ENCODE data around the gene MTFP1. TPM values are rescaled to one million over a fixed set of nuclear protein-coding genes. Genes with fewer than 3 reads are reported as not detected.

Gene MTFP1
- total RNA-seq, 1 experiment from 2014 or later: 65.7 TPM

GRCh38 chr22:30425327-30425615 lies 297 bp upstream of the MTFP1 start:
- intact Hi-C loops (cut with micrococcal nuclease): no loop called here
- Histone ChIP-seq H3F3A (ENCODE audit: low read length, unreplicated experiment) (no peaks in the 10 kb centered on the region), H3K9me3 (ENCODE audit: low read length) (no peaks in the 10 kb centered on the region), H4K20me1 (ENCODE audit: low read length) (no peaks in the 10 kb centered on the region), H3K4me3 (ENCODE audit: low read length) (peak overlapping the region; percentile 71), H3K79me2 (ENCODE audit: low read length) (peaks cover 38% of the 10 kb centered on the region), H3K9ac (ENCODE audit: low read length) (peak overlapping the region; percentile 88), H3K9me2 (replicated peaks; ENCODE audit: low read length) (no peaks in the 10 kb centered on the region), H3K4me2 (ENCODE audit: low read length) (peak overlapping the region; percentile 83), H3K36me3 (ENCODE audit: low read depth, low read length) (no peaks in the 10 kb centered on the region; the same call in 1 of the 2 replicates), H2AFZ (ENCODE audit: low read length) (peak overlapping the region; percentile 79), H3K27me3 (ENCODE audit: low read length) (no peaks in the 10 kb centered on the region), H3K27ac (ENCODE audit: low read length) (peak overlapping the region; percentile 95), H3K4me1 (ENCODE audit: insufficient read depth, low read length) (peaks cover 52% of the 10 kb centered on the region)
- no peak for DNase-seq
- POLR2A ChIA-PET (ENCODE audit: unreplicated experiment): no interaction called here
- TF ChIP-seq CTCF (conservative IDR thresholded peaks at IDR 0.05; ENCODE audit: low read depth, low read length) (no peak), EZH2phosphoT487 (IDR thresholded peaks at IDR 0.05; ENCODE audit: borderline replicate concordance, low read length) (no peak), EZH2 (IDR thresholded peaks at IDR 0.05; ENCODE audit: low read length, unreplicated experiment) (no peak)
- no TSS peak for BruUV-seq (replicated peaks)
- no peak for ATAC-seq
- CTCF ChIA-PET: no interaction called here

- Histone ChIP-seq H3K27ac (ENCODE audit: low read length) (peak overlapping the region; percentile 95), H3K9me2 (replicated peaks; ENCODE audit: low read length) (no peaks in the 10 kb centered on the region), H3K9me3 (ENCODE audit: low read length) (no peaks in the 10 kb centered on the region), H3K4me2 (ENCODE audit: low read length) (peak overlapping the region; percentile 83), H3K9ac (ENCODE audit: low read length) (peak overlapping the region; percentile 88), H3K4me1 (ENCODE audit: insufficient read depth, low read length) (peaks cover 38% of the 10 kb centered on the region), H4K20me1 (ENCODE audit: low read length) (no peaks in the 10 kb centered on the region), H3K36me3 (ENCODE audit: low read depth, low read length) (no peaks in the 10 kb centered on the region; the same call in 1 of the 2 replicates), H2AFZ (ENCODE audit: low read length) (peak overlapping the region; percentile 79), H3K4me3 (ENCODE audit: low read length) (peak overlapping the region; percentile 71), H3F3A (ENCODE audit: low read length, unreplicated experiment) (no peaks in the 10 kb centered on the region), H3K79me2 (ENCODE audit: low read length) (peaks cover 26% of the 10 kb centered on the region), H3K27me3 (ENCODE audit: low read length) (no peaks in the 10 kb centered on the region)
- CTCF ChIA-PET: interaction anchor here (0.6 to 1.3 kb wide), 2 partner anchors 39 to 59 kb away, joined by 3 to 6 read pairs; partner anchors contain the start of gene RNF215
- no TSS peak for BruUV-seq (replicated peaks)
- ATAC-seq: peak; percentile 9
- peak; percentile 89 for DNase-seq
- POLR2A ChIA-PET (ENCODE audit: unreplicated experiment): interaction anchor here (0.6 kb wide), 3 partner anchors 181 to 248 kb away, joined by 3 to 10 read pairs (median 3); partner anchors contain the start of gene TCN2
- no peak for TF ChIP-seq EZH2 (IDR thresholded peaks at IDR 0.05; ENCODE audit: low read length, unreplicated experiment)
- TF ChIP-seq CTCF (conservative IDR thresholded peaks at IDR 0.05; ENCODE audit: low read depth, low read length): peak; percentile 70
- intact Hi-C loops (cut with micrococcal nuclease): loop anchor here (1.0 kb wide), 1 partner anchor 35 kb away; no protein-coding TSS in a partner anchor
These were observed 1.1 kb downstream of the MTFP1 start for GRCh38 chr22:30426388-30427353.

- no TSS peak for BruUV-seq (replicated peaks)
- POLR2A ChIA-PET (ENCODE audit: unreplicated experiment): no interaction called here
- Histone ChIP-seq H3K4me1 (ENCODE audit: insufficient read depth, low read length) (peaks cover 27% of the 10 kb centered on the region), H3K27me3 (ENCODE audit: low read length) (no peaks in the 10 kb centered on the region), H3K9me3 (ENCODE audit: low read length) (no peaks in the 10 kb centered on the region), H3F3A (ENCODE audit: low read length, unreplicated experiment) (no peaks in the 10 kb centered on the region), H3K79me2 (ENCODE audit: low read length) (peaks cover 18% of the 10 kb centered on the region), H3K4me2 (ENCODE audit: low read length) (no peak overlapping the region), H3K4me3 (ENCODE audit: low read length) (no peak overlapping the region), H3K9me2 (replicated peaks; ENCODE audit: low read length) (no peaks in the 10 kb centered on the region), H3K9ac (ENCODE audit: low read length) (no peak overlapping the region), H4K20me1 (ENCODE audit: low read length) (no peaks in the 10 kb centered on the region), H2AFZ (ENCODE audit: low read length) (no peak overlapping the region), H3K27ac (ENCODE audit: low read length) (no peak overlapping the region), H3K36me3 (ENCODE audit: low read depth, low read length) (no peaks in the 10 kb centered on the region; the same call in 1 of the 2 replicates)
- no peak for ATAC-seq
- DNase-seq: no peak
- CTCF ChIA-PET: no interaction called here
- intact Hi-C loops (cut with micrococcal nuclease): no loop called here
- TF ChIP-seq EZH2 (IDR thresholded peaks at IDR 0.05; ENCODE audit: low read length, unreplicated experiment) (no peak), CTCF (conservative IDR thresholded peaks at IDR 0.05; ENCODE audit: low read depth, low read length) (no peak), EZH2phosphoT487 (IDR thresholded peaks at IDR 0.05; ENCODE audit: borderline replicate concordance, low read length) (no peak)
These were observed 2.3 kb downstream of the MTFP1 start for GRCh38 chr22:30427871-30428270.

All from PC-3 (cell line).